HUES6 (cell line): ENCODE measurements around the gene RAB1A.
A peak's percentile ranks its signal among the peaks of the same experiment; 100 is the strongest.

Experiments used
- H3K27ac ChIP-seq: 2 replicates; pipeline ENCODE4 v1.7.0; 2013; ENCODE audit warnings: low read depth, mild to moderate bottlenecking, low read length, inconsistent platforms
- H3K27me3 ChIP-seq: 2 replicates; pipeline ENCODE4 v1.6.1; 2013; ENCODE audit warnings: low read length; ENCODE audit not compliant: control insufficient read depth, insufficient read depth
- H3K36me3 ChIP-seq: 2 replicates; pipeline ENCODE4 v1.6.1; 2013; ENCODE audit warnings: low read length; ENCODE audit not compliant: control insufficient read depth, insufficient read depth
- H3K4me1 ChIP-seq: 2 replicates; pipeline ENCODE4 v1.6.1; 2013; ENCODE audit warnings: low read length; ENCODE audit not compliant: control insufficient read depth, insufficient read depth
- H3K4me3 ChIP-seq: 2 replicates; pipeline ENCODE4 v1.5.1; 2013; ENCODE audit warnings: low read depth, low read length
- H3K9ac ChIP-seq: one replicate; pipeline ENCODE4 v1.6.1; 2013; ENCODE audit warnings: mild to moderate bottlenecking, low read length
- H3K9me3 ChIP-seq: 2 replicates; pipeline ENCODE4 v1.6.1; 2013; ENCODE audit warnings: low read depth, low read length; ENCODE audit not compliant: control insufficient read depth, insufficient read depth

Gene RAB1A

GRCh38 chr2:65057391-65058052 is 72.4 kb downstream of the RAB1A start:
- H3K9ac ChIP-seq, result peak overlapping the region; percentile 76
- peak overlapping the region; percentile 73 for H3K4me3 ChIP-seq
- no peak overlapping the region for H3K27ac ChIP-seq
- H3K27me3 ChIP-seq, result peaks cover 4% of the 10 kb centered on the region; the same call in 1 of the 2 replicates
- H3K4me1 ChIP-seq, result peaks cover 13% of the 10 kb centered on the region
- H3K36me3 ChIP-seq, result no peaks in the 10 kb centered on the region
- no peaks in the 10 kb centered on the region for H3K9me3 ChIP-seq

- Histone ChIP-seq H3K27me3 (peaks cover 4% of the 10 kb centered on the region; the same call in 1 of the 2 replicates), H3K4me1 (peaks cover 13% of the 10 kb centered on the region), H3K9ac (peak overlapping the region; percentile 76), H3K27ac (peak overlapping the region; percentile 76; the same call in 1 of the 2 replicates), H3K9me3 (no peaks in the 10 kb centered on the region), H3K36me3 (no peaks in the 10 kb centered on the region), H3K4me3 (peak overlapping the region; percentile 73)
Measured at GRCh38 chr2:65057054-65057375, 72.9 kb downstream of the RAB1A start.

DNA sequence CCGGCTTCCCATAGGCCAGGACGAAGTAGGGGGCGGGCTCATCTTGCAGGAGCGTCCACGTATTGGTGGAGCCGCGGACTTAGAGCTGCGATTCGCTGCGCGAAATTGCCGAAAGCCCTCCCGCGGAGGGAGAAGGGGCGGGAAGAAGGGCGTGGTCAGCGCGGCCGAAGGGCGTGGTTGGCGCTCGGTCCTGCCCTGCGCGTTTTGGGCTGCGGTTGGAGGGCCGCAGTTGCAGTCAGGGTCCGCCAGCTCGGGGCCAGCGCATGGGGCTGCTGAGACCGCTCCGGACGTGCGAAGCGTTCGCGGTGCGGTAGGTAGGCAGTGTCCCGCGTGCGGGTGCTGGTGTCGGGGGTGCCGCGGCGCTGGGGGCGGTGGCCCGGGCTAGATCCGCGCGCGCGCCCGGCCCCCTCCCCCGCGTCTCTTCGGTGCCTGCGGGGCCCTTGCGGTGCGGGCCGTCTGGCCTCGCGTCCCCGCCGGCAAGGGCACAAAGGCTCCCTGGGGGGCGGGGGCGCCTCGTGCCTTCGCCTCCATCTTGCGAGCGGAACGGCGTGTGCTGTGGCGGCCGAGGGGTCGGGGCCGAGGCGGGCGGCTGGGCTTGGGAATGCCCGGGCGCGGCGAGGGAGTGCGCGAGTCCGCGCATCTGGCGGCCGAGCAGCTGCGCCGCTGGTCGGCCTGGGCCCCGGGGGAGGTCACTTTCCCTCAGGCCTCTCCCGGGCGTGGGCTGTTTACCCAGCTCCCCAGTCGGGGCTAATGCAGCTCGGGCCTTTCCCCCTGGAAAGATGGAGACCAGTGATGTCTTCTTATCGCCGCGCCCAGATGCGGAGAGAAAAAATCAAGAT is 73.5 kb downstream of the RAB1A start, which contains the start of gene CEP68:
Gene CEP68, plus strand, starts transcription at position 202 of the 839 bp plus-strand sequence. CDS start 13,029 bp downstream, outside the sequence.
- Histone ChIP-seq H3K9me3 (no peaks in the 10 kb centered on the region), H3K4me1 (peaks cover 13% of the 10 kb centered on the region), H3K36me3 (no peaks in the 10 kb centered on the region), H3K27ac (peak within 1 kb of the TSS; percentile 76; the same call in 1 of the 2 replicates), H3K9ac (peak within 1 kb of the TSS; percentile 76), H3K4me3 (peak within 1 kb of the TSS; percentile 73), H3K27me3 (peaks cover 4% of the 10 kb centered on the region; the same call in 1 of the 2 replicates)

GRCh38 chr2:65055422-65056214 is 74.3 kb downstream of the RAB1A start:
- Histone ChIP-seq H3K27ac (no peak overlapping the region), H3K36me3 (no peaks in the 10 kb centered on the region), H3K9ac (peak overlapping the region; percentile 56), H3K4me1 (peaks cover 13% of the 10 kb centered on the region), H3K4me3 (peak overlapping the region; percentile 73), H3K9me3 (no peaks in the 10 kb centered on the region), H3K27me3 (peaks cover 4% of the 10 kb centered on the region; the same call in 1 of the 2 replicates)

GRCh38 chr2:65054749-65055421 is 75.0 kb downstream of the RAB1A start:
- peaks cover 13% of the 10 kb centered on the region for H3K4me1 ChIP-seq
- H3K4me3 ChIP-seq, result peak overlapping the region; percentile 73; the same call in 1 of the 2 replicates

DNA sequence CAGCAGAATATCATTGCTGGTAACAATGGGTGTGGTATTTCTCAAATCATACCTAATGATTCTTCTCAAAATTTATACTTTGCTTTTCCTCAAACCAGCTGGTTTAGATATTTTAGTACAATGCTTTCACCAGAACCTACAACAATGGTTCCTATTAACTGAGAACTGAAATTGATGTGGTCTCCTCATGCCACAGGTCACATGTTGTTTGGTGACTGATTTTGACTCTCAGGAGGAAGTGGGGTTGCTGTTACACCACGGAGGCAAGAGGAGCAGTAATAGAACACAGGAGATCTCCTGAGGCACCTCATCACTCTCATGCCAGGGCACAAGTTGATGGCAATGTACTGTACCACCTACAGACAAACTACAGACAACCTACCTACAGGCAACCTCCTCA is 76.7 kb downstream of the RAB1A start:
- peaks cover 11% of the 10 kb centered on the region for H3K9me3 ChIP-seq
- H3K27me3 ChIP-seq, result peaks cover 4% of the 10 kb centered on the region; the same call in 1 of the 2 replicates
- no peak overlapping the region for H3K4me3 ChIP-seq
- H3K4me1 ChIP-seq, result peaks cover 13% of the 10 kb centered on the region
- no peak overlapping the region for H3K27ac ChIP-seq
- no peak overlapping the region for H3K9ac ChIP-seq
- H3K36me3 ChIP-seq, result no peaks in the 10 kb centered on the region

More at GRCh38 chr2:65054749-65055421, 75.0 kb downstream of the RAB1A start:
- no peak overlapping the region for H3K27ac ChIP-seq
- peaks cover 4% of the 10 kb centered on the region; the same call in 1 of the 2 replicates for H3K27me3 ChIP-seq
- H3K9ac ChIP-seq, result no peak overlapping the region
- H3K36me3 ChIP-seq, result no peaks in the 10 kb centered on the region
- no peaks in the 10 kb centered on the region for H3K9me3 ChIP-seq

DNA sequence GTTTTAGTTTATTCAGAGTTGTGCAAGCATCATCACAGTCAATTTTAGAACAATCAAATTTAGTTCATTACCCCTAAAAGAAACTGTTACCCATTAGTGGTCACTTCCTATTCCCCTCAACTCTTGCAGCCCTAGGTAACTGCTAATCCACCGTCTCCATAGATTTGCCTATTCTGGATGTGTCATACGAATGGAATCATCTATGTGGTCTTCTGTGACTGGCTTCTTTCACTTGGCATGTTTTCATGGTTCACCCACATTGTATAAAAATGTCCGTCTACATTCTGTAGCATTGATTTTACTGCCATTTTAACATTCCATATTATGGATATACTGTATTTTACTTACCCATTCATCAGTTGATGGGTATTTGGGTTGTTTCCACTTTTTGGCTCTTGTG is 79.0 kb downstream of the RAB1A start:
- H3K4me1 ChIP-seq, result peaks cover 11% of the 10 kb centered on the region
- peaks cover 4% of the 10 kb centered on the region; the same call in 1 of the 2 replicates for H3K27me3 ChIP-seq
- no peak overlapping the region for H3K27ac ChIP-seq
- H3K9ac ChIP-seq, result no peak overlapping the region
- peaks cover 19% of the 10 kb centered on the region for H3K9me3 ChIP-seq
- H3K4me3 ChIP-seq, result no peak overlapping the region
- peaks cover 8% of the 10 kb centered on the region for H3K36me3 ChIP-seq

GRCh38 chr2:65049010-65049639 is 80.8 kb downstream of the RAB1A start:
- H3K4me3 ChIP-seq, result no peak overlapping the region
- H3K36me3 ChIP-seq, result peaks cover 13% of the 10 kb centered on the region
- peak overlapping the region; percentile 51; the same call in 1 of the 2 replicates for H3K27ac ChIP-seq

DNA sequence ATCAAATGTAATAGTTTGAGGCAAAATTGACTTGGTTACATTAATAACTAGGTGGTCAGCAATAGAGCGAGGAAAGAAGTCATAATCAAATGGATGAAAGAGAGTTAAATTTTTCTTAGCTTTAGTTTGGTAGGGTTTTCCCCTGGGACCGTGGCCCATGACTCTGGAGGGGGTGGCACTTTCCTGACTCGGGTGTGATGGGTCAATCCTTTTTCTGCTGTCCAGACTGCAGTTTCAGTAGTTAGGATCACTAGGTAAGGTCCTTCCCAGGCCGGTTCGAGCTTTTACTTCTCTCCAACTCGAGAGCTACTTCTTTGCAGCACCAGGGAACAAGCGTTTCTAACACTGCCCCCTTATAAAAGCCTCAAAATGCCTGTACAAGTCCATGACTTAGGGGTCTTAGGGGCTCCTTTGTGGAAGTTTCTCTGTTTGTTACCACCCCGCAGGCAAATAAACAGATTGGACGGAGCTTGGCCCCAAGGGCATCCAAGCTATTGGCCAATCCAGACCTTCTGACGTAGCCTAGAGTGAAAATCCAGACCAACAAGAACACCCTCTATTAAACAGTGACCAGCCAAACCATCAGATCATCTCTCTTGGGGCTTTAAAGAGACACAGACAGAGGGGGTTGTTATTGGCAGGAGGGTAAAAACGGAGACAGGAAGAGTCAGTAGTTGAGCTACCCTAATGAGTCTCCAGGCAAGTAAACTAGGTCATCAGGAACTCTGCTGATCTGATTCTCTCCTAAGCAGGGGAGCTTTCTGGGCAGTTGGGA is 83.1 kb downstream of the RAB1A start:
- no peaks in the 10 kb centered on the region for H3K27me3 ChIP-seq
- H3K27ac ChIP-seq, result no peak overlapping the region
- H3K9me3 ChIP-seq, result peaks cover 28% of the 10 kb centered on the region
- H3K36me3 ChIP-seq, result peaks cover 23% of the 10 kb centered on the region
- peaks cover 18% of the 10 kb centered on the region for H3K4me1 ChIP-seq
- H3K4me3 ChIP-seq, result no peak overlapping the region
- H3K9ac ChIP-seq, result no peak overlapping the region

More at GRCh38 chr2:65049010-65049639, 80.8 kb downstream of the RAB1A start:
- Histone ChIP-seq H3K27me3 (no peaks in the 10 kb centered on the region), H3K9me3 (peaks cover 23% of the 10 kb centered on the region), H3K4me1 (peaks cover 18% of the 10 kb centered on the region), H3K9ac (no peak overlapping the region)
